ENCODE results near the gene DNAI2. TPM values are rescaled to one million over a fixed set of nuclear protein-coding genes. Genes with fewer than 3 reads are reported as not detected.

DNAI2 gene
- polyA plus RNA-seq, 1 donor from 2014 or later: not detected

DNA sequence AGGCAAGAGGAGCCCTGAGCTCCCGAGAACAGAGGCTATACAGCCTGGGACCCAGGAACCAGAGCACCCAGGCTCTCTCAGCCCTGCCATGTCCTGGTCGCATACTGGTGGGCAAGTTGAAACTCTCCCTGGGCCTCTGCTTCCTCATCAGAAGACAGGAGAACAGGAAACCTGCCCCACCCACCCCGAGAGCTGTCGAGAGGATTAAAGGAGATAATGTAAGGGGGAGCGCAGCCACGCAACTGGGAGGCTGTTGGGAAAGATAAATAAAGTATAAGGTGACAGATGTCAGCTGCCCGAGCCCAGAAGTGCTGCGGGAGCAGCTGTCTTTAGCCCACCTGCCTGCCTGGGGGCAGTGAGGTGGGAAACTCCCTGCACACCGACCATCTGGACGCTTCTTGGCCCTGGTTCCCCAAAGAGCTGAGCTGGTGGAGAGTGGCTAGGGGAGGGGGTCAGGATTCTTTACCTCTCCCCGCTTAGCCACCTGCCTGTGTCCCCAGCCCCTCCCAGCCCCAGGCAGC, 58.8 kb downstream of the DNAI2 start:
- Histone ChIP-seq H3K27me3 (ENCODE audit: insufficient read depth, low read depth, low read length) (no peaks in the 10 kb centered on the region), H4K20me1 (ENCODE audit: insufficient read depth) (no peaks in the 10 kb centered on the region), H3K9me2 (ENCODE audit: insufficient read depth, low read length) (no peaks in the 10 kb centered on the region), H3K9me3 (ENCODE audit: low read length) (no peaks in the 10 kb centered on the region), H3K4me3 (ENCODE audit: low read length) (no peak overlapping the region), H3K79me2 (replicated peaks; ENCODE audit: insufficient read depth, low read length) (no peaks in the 10 kb centered on the region), H3K4me2 (ENCODE audit: low read length) (no peak overlapping the region), H3F3A (ENCODE audit: insufficient read depth, low read length, poor library complexity, severe bottlenecking) (no peaks in the 10 kb centered on the region), H3K9ac (ENCODE audit: low read length) (no peak overlapping the region), H3K36me3 (ENCODE audit: insufficient read depth, low read length) (no peaks in the 10 kb centered on the region), H2AFZ (ENCODE audit: low read depth, low read length) (no peak overlapping the region), H3K27ac (ENCODE audit: low read length) (no peak overlapping the region)
- TF ChIP-seq EZH2 (IDR thresholded peaks at IDR 0.05; ENCODE audit: borderline replicate concordance, insufficient read depth, low read length, poor library complexity, severe bottlenecking): no peak
- no peak for TF ChIP-seq RAD21 (conservative IDR thresholded peaks at IDR 0.05)
- TF ChIP-seq, protein P1, sequence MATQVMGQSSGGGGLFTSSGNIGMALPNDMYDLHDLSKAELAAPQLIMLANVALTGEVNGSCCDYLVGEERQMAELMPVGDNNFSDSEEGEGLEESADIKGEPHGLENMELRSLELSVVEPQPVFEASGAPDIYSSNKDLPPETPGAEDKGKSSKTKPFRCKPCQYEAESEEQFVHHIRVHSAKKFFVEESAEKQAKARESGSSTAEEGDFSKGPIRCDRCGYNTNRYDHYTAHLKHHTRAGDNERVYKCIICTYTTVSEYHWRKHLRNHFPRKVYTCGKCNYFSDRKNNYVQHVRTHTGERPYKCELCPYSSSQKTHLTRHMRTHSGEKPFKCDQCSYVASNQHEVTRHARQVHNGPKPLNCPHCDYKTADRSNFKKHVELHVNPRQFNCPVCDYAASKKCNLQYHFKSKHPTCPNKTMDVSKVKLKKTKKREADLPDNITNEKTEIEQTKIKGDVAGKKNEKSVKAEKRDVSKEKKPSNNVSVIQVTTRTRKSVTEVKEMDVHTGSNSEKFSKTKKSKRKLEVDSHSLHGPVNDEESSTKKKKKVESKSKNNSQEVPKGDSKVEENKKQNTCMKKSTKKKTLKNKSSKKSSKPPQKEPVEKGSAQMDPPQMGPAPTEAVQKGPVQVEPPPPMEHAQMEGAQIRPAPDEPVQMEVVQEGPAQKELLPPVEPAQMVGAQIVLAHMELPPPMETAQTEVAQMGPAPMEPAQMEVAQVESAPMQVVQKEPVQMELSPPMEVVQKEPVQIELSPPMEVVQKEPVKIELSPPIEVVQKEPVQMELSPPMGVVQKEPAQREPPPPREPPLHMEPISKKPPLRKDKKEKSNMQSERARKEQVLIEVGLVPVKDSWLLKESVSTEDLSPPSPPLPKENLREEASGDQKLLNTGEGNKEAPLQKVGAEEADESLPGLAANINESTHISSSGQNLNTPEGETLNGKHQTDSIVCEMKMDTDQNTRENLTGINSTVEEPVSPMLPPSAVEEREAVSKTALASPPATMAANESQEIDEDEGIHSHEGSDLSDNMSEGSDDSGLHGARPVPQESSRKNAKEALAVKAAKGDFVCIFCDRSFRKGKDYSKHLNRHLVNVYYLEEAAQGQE (IDR thresholded peaks at IDR 0.05; ENCODE audit: borderline replicate concordance): no peak
- no peak for TF ChIP-seq POLR2AphosphoS5 (IDR thresholded peaks at IDR 0.05)
- no peak for TF ChIP-seq MXI1 (conservative IDR thresholded peaks at IDR 0.05; ENCODE audit: poor library complexity, severe bottlenecking)
- no peak for TF ChIP-seq SMC3 (conservative IDR thresholded peaks at IDR 0.05; ENCODE audit: poor library complexity)

DNA sequence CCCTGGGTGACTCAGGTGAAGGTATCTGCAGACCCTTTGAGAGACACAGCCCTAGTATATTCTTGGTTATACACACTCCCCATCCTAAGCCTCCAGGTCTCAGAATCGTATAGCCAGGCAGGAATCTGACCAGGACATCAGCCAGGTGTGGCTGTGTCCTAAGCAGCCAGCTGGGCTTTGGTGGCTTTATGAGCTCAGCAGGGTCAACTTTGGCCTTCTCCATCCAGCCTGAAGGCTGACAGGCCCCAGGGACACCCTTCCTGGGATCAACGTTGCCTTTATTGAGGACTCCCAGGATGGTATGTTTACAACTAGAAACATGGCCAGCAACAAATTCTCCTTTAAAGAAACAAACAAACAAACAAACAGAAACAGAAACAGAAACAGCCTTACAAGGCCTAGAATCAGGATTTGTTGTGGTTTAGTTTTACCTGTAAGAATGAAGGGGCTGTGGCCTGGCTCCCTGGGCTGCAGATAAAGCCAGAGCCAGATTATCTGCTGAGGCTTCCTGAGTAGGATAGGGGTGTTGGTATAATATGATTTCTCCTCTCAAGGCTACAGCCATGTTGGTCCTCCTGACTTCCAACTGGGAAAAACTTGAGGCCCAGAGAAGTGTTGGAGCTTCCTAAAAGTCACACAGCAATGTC, 60.5 kb downstream of the DNAI2 start:
- no peaks in the 10 kb centered on the region for H4K20me1 ChIP-seq (ENCODE audit: insufficient read depth)
- H3K27me3 ChIP-seq (ENCODE audit: insufficient read depth, low read depth, low read length): no peaks in the 10 kb centered on the region
- no peaks in the 10 kb centered on the region for H3K36me3 ChIP-seq (ENCODE audit: insufficient read depth, low read length)
- no peak overlapping the region for H3K4me3 ChIP-seq (ENCODE audit: low read length)
- no peak for TF ChIP-seq MXI1 (conservative IDR thresholded peaks at IDR 0.05; ENCODE audit: poor library complexity, severe bottlenecking)
- no peak for TF ChIP-seq RAD21 (conservative IDR thresholded peaks at IDR 0.05)
- no peak for TF ChIP-seq EZH2 (IDR thresholded peaks at IDR 0.05; ENCODE audit: borderline replicate concordance, insufficient read depth, low read length, poor library complexity, severe bottlenecking)
- TF ChIP-seq, protein P1 (IDR thresholded peaks at IDR 0.05; ENCODE audit: borderline replicate concordance): no peak
- no peak for TF ChIP-seq POLR2AphosphoS5 (IDR thresholded peaks at IDR 0.05)
- TF ChIP-seq, protein P2, sequence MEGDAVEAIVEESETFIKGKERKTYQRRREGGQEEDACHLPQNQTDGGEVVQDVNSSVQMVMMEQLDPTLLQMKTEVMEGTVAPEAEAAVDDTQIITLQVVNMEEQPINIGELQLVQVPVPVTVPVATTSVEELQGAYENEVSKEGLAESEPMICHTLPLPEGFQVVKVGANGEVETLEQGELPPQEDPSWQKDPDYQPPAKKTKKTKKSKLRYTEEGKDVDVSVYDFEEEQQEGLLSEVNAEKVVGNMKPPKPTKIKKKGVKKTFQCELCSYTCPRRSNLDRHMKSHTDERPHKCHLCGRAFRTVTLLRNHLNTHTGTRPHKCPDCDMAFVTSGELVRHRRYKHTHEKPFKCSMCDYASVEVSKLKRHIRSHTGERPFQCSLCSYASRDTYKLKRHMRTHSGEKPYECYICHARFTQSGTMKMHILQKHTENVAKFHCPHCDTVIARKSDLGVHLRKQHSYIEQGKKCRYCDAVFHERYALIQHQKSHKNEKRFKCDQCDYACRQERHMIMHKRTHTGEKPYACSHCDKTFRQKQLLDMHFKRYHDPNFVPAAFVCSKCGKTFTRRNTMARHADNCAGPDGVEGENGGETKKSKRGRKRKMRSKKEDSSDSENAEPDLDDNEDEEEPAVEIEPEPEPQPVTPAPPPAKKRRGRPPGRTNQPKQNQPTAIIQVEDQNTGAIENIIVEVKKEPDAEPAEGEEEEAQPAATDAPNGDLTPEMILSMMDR (IDR thresholded peaks at IDR 0.05; ENCODE audit: poor library complexity, severe bottlenecking): no peak
- TF ChIP-seq SMC3 (conservative IDR thresholded peaks at IDR 0.05; ENCODE audit: poor library complexity): no peak
- no peak for TF ChIP-seq EP300 (conservative IDR thresholded peaks at IDR 0.05; ENCODE audit: poor library complexity, severe bottlenecking)
- TF ChIP-seq TAF1 (IDR thresholded peaks at IDR 0.05; ENCODE audit: low read depth): no peak
- H3K9ac ChIP-seq (ENCODE audit: low read length): no peak overlapping the region
- H3K79me2 ChIP-seq (replicated peaks; ENCODE audit: insufficient read depth, low read length): no peaks in the 10 kb centered on the region
- no peaks in the 10 kb centered on the region for H3K9me3 ChIP-seq (ENCODE audit: low read length)
- H3K4me2 ChIP-seq (ENCODE audit: low read length): no peak overlapping the region
- no peak overlapping the region for H2AFZ ChIP-seq (ENCODE audit: low read depth, low read length)
- no peak overlapping the region for H3K27ac ChIP-seq (ENCODE audit: low read length)
- H3F3A ChIP-seq (ENCODE audit: insufficient read depth, low read length, poor library complexity, severe bottlenecking): no peaks in the 10 kb centered on the region
- H3K9me2 ChIP-seq (ENCODE audit: insufficient read depth, low read length): no peaks in the 10 kb centered on the region

Measured in neural cell (in vitro differentiated cells).